Gastrocnemius medialis (tissue), 4 donors: ENCODE measurements around the gene JMJD1C. TPM values are rescaled to one million over a fixed set of nuclear protein-coding genes. Genes with fewer than 3 reads are reported as not detected.

Experiments
- ATAC-seq, 2 donors: fragments of 150-250 bp; one replicate each; pipeline ENCODE4 v1.9.1; 2016
- DNase-seq, 2 donors: peaks; one replicate each; pipeline ENCODE4 v3.0.0-alpha.2; 2019
- H3K27ac ChIP-seq, 4 donors: fragments of 200-600 bp; sonication (generic); 1 replicate in 1 of 4; 2 replicates in 3 of 4; pipeline ENCODE4 v1.5.1; 2016 to 2018; ENCODE audit warnings: mild to moderate bottlenecking in 2 of 4, moderate library complexity in 1 of 4
- H3K27me3 ChIP-seq, 3 donors: fragments of 200-600 bp; sonication (generic) in 2 of 3; 1 replicate in 1 of 3; 2 replicates in 2 of 3; pipeline versions ENCODE4 v1.5.1 to v1.6.0; 2016 to 2019; ENCODE audit warnings: mild to moderate bottlenecking in 1 of 3, moderate library complexity in 1 of 3
- H3K36me3 ChIP-seq, 2 donors: fragments of 200-600 bp; sonication (generic) in 1 of 2; one replicate each; pipeline ENCODE4 v1.5.1; 2017 to 2018
- H3K4me1 ChIP-seq, 2 donors: fragments of 200-600 bp; sonication (generic) in 1 of 2; one replicate each; pipeline ENCODE4 v1.5.1; 2016 to 2017; ENCODE audit warnings: mild to moderate bottlenecking in 2 of 2
- H3K4me3 ChIP-seq, 4 donors: fragments of 200-600 bp; sonication (generic) in 3 of 4; 1 replicate in 1 of 4; 2 replicates in 3 of 4; pipeline ENCODE4 v1.5.1; 2016 to 2019; ENCODE audit warnings: mild to moderate bottlenecking in 2 of 4
- H3K9me3 ChIP-seq, 3 donors: fragments of 200-600 bp; sonication (generic) in 2 of 3; 1 replicate in 1 of 3; 2 replicates in 2 of 3; pipeline ENCODE4 v1.5.1; 2016 to 2019
- CTCF ChIP-seq, 5 experiments: fragments of 450-650 bp in 3 of 5; fragments of 200-600 bp in 2 of 5; sonication (generic) in 2 of 5; IDR thresholded peaks in 4 of 5; conservative IDR thresholded peaks in 1 of 5; 1 replicate in 4 of 5; 2 replicates in 1 of 5; pipeline ENCODE4 v1.5.1; 2016 to 2019; ENCODE audit warnings: antibody characterized with exemption in 5 of 5, mild to moderate bottlenecking in 3 of 5, moderate library complexity in 3 of 5
- POLR2A ChIP-seq, 2 donors: fragments of 450-650 bp; IDR thresholded peaks; one replicate each; pipeline ENCODE4 v1.6.1; 2017; ENCODE audit warnings: antibody characterized with exemption in 2 of 2, mild to moderate bottlenecking in 2 of 2, moderate library complexity in 2 of 2
- in situ Hi-C, 4 donors: fragments of 200-750 bp; cut with MboI; loops; one replicate each; pipeline versions ENCODE4 v1.15.0 to v1.8.0; 2017; ENCODE audit warnings: low sequenced_read_pairs in 4 of 4
- intact Hi-C: fragments of 100-400 bp; cut with DNase I; formaldehyde crosslinking; loops from one replicate; pipeline ENCODE4 v1.15.1; 2023; ENCODE audit warnings: low total_unique reads
- total RNA-seq, 4 donors: library from RNA; depleted of rRNA; stranded (reverse); fragments of >200 nt; gene quantifications; one replicate each; pipeline versions ENCODE4 v1.1.0 to v1.2.3, GENCODE V29; 2016

The JMJD1C gene
- total RNA-seq, 4 donors from 2014 or later, result 22.5 to 74.1 (median 46.9) TPM

- H3K4me3 ChIP-seq, result no peak overlapping the region
- no peaks in the 10 kb centered on the region for H3K9me3 ChIP-seq
- no peak for DNase-seq
- H3K27ac ChIP-seq, result no peak overlapping the region
- no peaks in the 10 kb centered on the region for H3K36me3 ChIP-seq
- no peaks in the 10 kb centered on the region for H3K27me3 ChIP-seq
- no peak for TF ChIP-seq CTCF (IDR thresholded peaks at IDR 0.05 in 4 of 5, conservative IDR thresholded peaks at IDR 0.05 in 1 of 5)
- TF ChIP-seq POLR2A (IDR thresholded peaks at IDR 0.05), result no peak
- no peak for ATAC-seq
- in situ Hi-C loops, result no loop called here
- intact Hi-C loops, result no loop called here
- H3K4me1 ChIP-seq, result peaks cover 11 to 15% of the 10 kb centered on the region in 2 donors
These were observed 18.9 kb downstream of the JMJD1C start for GRCh38 chr10:63446716-63447440.

GRCh38 chr10:63441404-63441803 lies 24.4 kb downstream of the JMJD1C start:
- Histone ChIP-seq H3K27ac (no peak overlapping the region), H3K4me3 (no peak overlapping the region), H3K27me3 (no peaks in the 10 kb centered on the region), H3K9me3 (no peaks in the 10 kb centered on the region), H3K4me1 (peaks cover 42 to 50% of the 10 kb centered on the region in 2 donors), H3K36me3 (no peaks in the 10 kb centered on the region)
- intact Hi-C loops, result no loop called here
- TF ChIP-seq CTCF (IDR thresholded peaks at IDR 0.05 in 4 of 5, conservative IDR thresholded peaks at IDR 0.05 in 1 of 5) (no peak), POLR2A (IDR thresholded peaks at IDR 0.05) (no peak)
- DNase-seq (no peak), ATAC-seq (no peak)
- in situ Hi-C loops, result no loop called here

GRCh38 chr10:63439607-63440006 lies 26.2 kb downstream of the JMJD1C start:
- Histone ChIP-seq H3K9me3 (no peaks in the 10 kb centered on the region), H3K4me3 (no peak overlapping the region), H3K27ac (no peak overlapping the region), H3K4me1 (peaks cover 58 to 65% of the 10 kb centered on the region in 2 donors), H3K27me3 (no peaks in the 10 kb centered on the region), H3K36me3 (no peaks in the 10 kb centered on the region)
- TF ChIP-seq POLR2A (IDR thresholded peaks at IDR 0.05), result no peak
- TF ChIP-seq CTCF (IDR thresholded peaks at IDR 0.05 in 4 of 5, conservative IDR thresholded peaks at IDR 0.05 in 1 of 5), result no peak
- intact Hi-C loops, result no loop called here
- DNase-seq (no peak), ATAC-seq (no peak)
- in situ Hi-C loops, result no loop called here

GRCh38 chr10:63438506-63439498 lies 27.0 kb downstream of the JMJD1C start:
- peaks cover 60 to 65% of the 10 kb centered on the region in 2 donors for H3K4me1 ChIP-seq

More at GRCh38 chr10:63438506-63439498, 27.0 kb downstream of the JMJD1C start:
- no peak for TF ChIP-seq POLR2A (IDR thresholded peaks at IDR 0.05)
- no peak for TF ChIP-seq CTCF (IDR thresholded peaks at IDR 0.05 in 4 of 5, conservative IDR thresholded peaks at IDR 0.05 in 1 of 5)
- Histone ChIP-seq H3K27me3 (no peaks in the 10 kb centered on the region), H3K9me3 (no peaks in the 10 kb centered on the region), H3K27ac (no peak overlapping the region), H3K4me3 (no peak overlapping the region), H3K36me3 (no peaks in the 10 kb centered on the region)
- intact Hi-C loops (no loop called here), in situ Hi-C loops (no loop called here)
- DNase-seq, result no peak
- ATAC-seq, result no peak
